ENCODE data around the gene DZANK1.

DNA sequence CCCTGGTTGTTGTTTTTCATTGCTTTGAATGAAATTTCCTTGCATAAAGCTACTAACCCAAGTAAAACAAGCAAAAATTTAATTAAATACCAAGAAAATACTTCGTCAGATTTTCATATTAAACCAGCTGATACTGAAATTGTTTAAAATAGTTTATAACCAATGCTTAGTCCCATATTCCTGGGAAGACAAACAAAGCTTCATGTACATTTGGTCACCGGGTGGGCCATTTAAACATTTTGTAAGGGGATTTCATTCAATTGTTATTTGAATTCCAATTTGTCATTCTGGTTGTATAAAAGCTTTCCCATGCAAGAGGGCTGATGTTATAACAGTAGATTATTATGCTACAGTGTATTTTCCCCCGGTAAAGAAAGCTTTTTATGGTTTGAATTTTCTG lies 30.8 kb upstream of the DZANK1 start:
- TF ChIP-seq, protein P1, sequence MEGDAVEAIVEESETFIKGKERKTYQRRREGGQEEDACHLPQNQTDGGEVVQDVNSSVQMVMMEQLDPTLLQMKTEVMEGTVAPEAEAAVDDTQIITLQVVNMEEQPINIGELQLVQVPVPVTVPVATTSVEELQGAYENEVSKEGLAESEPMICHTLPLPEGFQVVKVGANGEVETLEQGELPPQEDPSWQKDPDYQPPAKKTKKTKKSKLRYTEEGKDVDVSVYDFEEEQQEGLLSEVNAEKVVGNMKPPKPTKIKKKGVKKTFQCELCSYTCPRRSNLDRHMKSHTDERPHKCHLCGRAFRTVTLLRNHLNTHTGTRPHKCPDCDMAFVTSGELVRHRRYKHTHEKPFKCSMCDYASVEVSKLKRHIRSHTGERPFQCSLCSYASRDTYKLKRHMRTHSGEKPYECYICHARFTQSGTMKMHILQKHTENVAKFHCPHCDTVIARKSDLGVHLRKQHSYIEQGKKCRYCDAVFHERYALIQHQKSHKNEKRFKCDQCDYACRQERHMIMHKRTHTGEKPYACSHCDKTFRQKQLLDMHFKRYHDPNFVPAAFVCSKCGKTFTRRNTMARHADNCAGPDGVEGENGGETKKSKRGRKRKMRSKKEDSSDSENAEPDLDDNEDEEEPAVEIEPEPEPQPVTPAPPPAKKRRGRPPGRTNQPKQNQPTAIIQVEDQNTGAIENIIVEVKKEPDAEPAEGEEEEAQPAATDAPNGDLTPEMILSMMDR (tag by site-specific recombination; IDR thresholded peaks at IDR 0.05), result no peak
- TF ChIP-seq PRDM1 (tag by site-specific recombination; IDR thresholded peaks at IDR 0.05), result no peak
- TF ChIP-seq KLF16 (tag by site-specific recombination; IDR thresholded peaks at IDR 0.05), result no peak
- no peak for TF ChIP-seq ZNF350 (tag by site-specific recombination; IDR thresholded peaks at IDR 0.05)
- no peak for TF ChIP-seq MEIS1 (CRISPR knock-in tag; IDR thresholded peaks at IDR 0.05; ENCODE audit: borderline replicate concordance)
- TF ChIP-seq ZBTB21 (tag by site-specific recombination; IDR thresholded peaks at IDR 0.05), result no peak
- TF ChIP-seq, protein P2, sequence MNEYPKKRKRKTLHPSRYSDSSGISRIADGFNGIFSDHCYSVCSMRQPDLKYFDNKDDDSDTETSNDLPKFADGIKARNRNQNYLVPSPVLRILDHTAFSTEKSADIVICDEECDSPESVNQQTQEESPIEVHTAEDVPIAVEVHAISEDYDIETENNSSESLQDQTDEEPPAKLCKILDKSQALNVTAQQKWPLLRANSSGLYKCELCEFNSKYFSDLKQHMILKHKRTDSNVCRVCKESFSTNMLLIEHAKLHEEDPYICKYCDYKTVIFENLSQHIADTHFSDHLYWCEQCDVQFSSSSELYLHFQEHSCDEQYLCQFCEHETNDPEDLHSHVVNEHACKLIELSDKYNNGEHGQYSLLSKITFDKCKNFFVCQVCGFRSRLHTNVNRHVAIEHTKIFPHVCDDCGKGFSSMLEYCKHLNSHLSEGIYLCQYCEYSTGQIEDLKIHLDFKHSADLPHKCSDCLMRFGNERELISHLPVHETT (tag by site-specific recombination; IDR thresholded peaks at IDR 0.05), result no peak
- TF ChIP-seq GLIS2 (tag by site-specific recombination; IDR thresholded peaks at IDR 0.05), result no peak
- no peak for TF ChIP-seq REPIN1 (tag by site-specific recombination; IDR thresholded peaks at IDR 0.05; ENCODE audit: low read depth)
- TF ChIP-seq KLF1 (tag by site-specific recombination; IDR thresholded peaks at IDR 0.05), result no peak
- TF ChIP-seq ZFP41 (tag by site-specific recombination; IDR thresholded peaks at IDR 0.05; ENCODE audit: borderline replicate concordance), result no peak
- no peak for TF ChIP-seq YY1 (tag by site-specific recombination; IDR thresholded peaks at IDR 0.05)

Data from HEK293 (cell line).